Left lung (tissue), 10 donors: Measurements from ENCODE around the gene FAM117A. TPM values are rescaled to one million over a fixed set of nuclear protein-coding genes. Genes with fewer than 3 reads are reported as not detected.

ENCODE experiments used
- ATAC-seq: fragments of 200-7000 bp; cut with Tn5 transposase; one replicate; pipeline ENCODE4 v1.9.1; 2020; ENCODE audit warnings: moderate library complexity
- DNase-seq, 4 donors: peaks; one replicate each; pipeline ENCODE4 v3.0.0-alpha.2; 2013 to 2020
- H3K27ac ChIP-seq, 2 donors: fragments of 200-600 bp; sonication (generic) in 1 of 2; one replicate each; pipeline versions ENCODE4 v1.5.0 to v1.8.0; 2020 to 2021
- H3K27me3 ChIP-seq, 2 donors: fragments of 200-600 bp; sonication (generic) in 1 of 2; one replicate each; pipeline versions ENCODE4 v1.5.0 to v1.8.0; 2020 to 2021
- H3K36me3 ChIP-seq, 2 donors: fragments of 200-600 bp; sonication (generic) in 1 of 2; one replicate each; pipeline versions ENCODE4 v1.5.0 to v1.8.0; 2020 to 2021
- H3K4me1 ChIP-seq, 2 donors: fragments of 200-600 bp; one replicate each; pipeline ENCODE4 v1.8.0; 2021
- H3K4me3 ChIP-seq, 2 donors: fragments of 200-600 bp; sonication (generic) in 1 of 2; one replicate each; pipeline versions ENCODE4 v1.5.0 to v1.8.0; 2020 to 2021; ENCODE audit warnings: mild to moderate bottlenecking in 1 of 2
- H3K9me3 ChIP-seq, 2 donors: fragments of 200-600 bp; sonication (generic) in 1 of 2; one replicate each; pipeline versions ENCODE4 v1.5.0 to v1.8.0; 2020 to 2021
- intact Hi-C, 2 donors: fragments of 100-400 bp; cut with DNase I; formaldehyde crosslinking; loops; one replicate each; pipeline versions ENCODE4 v1.11.2 to v1.14.2; 2022
- polyA plus RNA-seq, 6 donors: library from polyadenylated mRNA; unstranded; fragments of 120-200 nt; gene quantifications; one replicate each; pipeline ENCODE4 v1.2.1, GENCODE V29; 2013; ENCODE audit not compliant: insufficient read length in 6 of 6
- total RNA-seq, 2 donors: library from RNA; stranded (reverse); fragmentation: NEBNext Ultra II Directional; extraction: Animal tissue kit (Norgen Biotek cat#: 25700); gene quantifications; one replicate each; pipeline ENCODE4 v1.2.1, GENCODE V29; 2021
- TF ChIP-seq, protein P1 (sequence below), 2 donors: fragments of 200-600 bp; sonication (generic) in 1 of 2; IDR thresholded peaks; one replicate each; pipeline versions ENCODE4 v1.5.0 to v1.8.0; 2021; ENCODE audit warnings: antibody characterized with exemption in 2 of 2
- donor health status: DM: no; HTN: yes; CAD: no.
- donor health status: DM: no; HTN: no; CAD: no.

Gene FAM117A
- total and polyA plus RNA-seq, 8 donors, result 11.9 to 27.1 (median 24.1) TPM

DNA sequence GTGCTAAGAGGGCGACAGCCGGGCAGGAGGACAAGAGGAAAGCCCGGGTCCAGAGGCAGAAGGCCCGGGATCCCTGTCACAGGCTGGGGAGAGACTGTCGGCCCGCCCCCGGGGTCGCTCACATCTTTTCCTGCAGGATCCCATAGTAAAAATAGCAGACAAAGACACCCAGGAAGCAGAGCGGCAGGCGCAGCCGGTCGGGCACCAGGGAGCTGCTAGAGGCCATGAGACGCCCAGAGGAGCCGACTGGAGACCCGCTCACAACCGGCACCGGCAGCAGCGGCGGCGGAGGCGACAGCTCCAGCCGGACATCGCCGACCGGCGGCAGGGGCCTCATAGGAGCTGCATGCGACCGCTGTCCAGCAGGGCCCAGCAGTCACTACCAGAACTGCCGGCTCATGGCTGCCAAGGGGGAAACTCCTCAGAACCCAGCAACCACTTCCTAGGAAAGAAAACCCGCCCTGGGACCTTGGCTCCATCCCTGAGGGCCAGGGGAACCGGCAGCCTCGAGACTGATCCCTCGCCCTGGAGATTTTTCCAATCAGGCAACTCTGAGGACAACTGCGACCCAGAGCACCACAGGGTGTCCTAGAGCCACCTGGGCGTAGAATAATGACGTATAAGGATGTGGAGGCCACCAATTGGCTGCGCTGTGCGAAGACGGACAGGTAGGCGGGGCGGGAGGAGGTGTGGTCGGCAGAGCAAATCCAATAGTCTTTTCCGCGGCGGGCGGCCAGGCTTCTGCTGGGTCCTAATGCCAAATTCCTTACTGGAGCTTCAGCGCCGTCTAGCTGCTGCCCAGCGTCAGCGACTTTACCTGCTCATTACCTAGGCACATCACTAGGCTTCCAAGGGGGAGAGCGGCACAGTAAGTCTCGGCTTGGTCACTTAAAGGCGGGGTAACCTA lies 56.1 kb downstream of the FAM117A start, which contains the start of gene SLC35B1:
Gene SLC35B1, minus strand, starts transcription at position 357 of the 907 bp plus-strand sequence. Its CDS starts 131 bp downstream, at position 226.
- DNase-seq, result peak; percentile 98 to 99 (median 99)
- H3K9me3 ChIP-seq, result no peaks in the 10 kb centered on the region
- peak; percentile 97 for ATAC-seq
- TF ChIP-seq, protein P1, sequence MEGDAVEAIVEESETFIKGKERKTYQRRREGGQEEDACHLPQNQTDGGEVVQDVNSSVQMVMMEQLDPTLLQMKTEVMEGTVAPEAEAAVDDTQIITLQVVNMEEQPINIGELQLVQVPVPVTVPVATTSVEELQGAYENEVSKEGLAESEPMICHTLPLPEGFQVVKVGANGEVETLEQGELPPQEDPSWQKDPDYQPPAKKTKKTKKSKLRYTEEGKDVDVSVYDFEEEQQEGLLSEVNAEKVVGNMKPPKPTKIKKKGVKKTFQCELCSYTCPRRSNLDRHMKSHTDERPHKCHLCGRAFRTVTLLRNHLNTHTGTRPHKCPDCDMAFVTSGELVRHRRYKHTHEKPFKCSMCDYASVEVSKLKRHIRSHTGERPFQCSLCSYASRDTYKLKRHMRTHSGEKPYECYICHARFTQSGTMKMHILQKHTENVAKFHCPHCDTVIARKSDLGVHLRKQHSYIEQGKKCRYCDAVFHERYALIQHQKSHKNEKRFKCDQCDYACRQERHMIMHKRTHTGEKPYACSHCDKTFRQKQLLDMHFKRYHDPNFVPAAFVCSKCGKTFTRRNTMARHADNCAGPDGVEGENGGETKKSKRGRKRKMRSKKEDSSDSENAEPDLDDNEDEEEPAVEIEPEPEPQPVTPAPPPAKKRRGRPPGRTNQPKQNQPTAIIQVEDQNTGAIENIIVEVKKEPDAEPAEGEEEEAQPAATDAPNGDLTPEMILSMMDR (IDR thresholded peaks at IDR 0.05), result peak; percentile 50 to 58
- peaks cover 9 to 34% of the 10 kb centered on the region in 2 donors for H3K4me1 ChIP-seq
- peaks cover 0 to 48% of the 10 kb centered on the region in 2 donors for H3K36me3 ChIP-seq
- peak within 1 kb of the TSS; percentile 90 for H3K27ac ChIP-seq
- H3K27me3 ChIP-seq, result no peaks in the 10 kb centered on the region
- intact Hi-C loops, result loop anchor here (5.0 to 10.0 kb wide), 2 partner anchors 69 to 137 kb away; partner anchors contain the start of gene TAC4 (in 2 of the 2)
- H3K4me3 ChIP-seq, result peak within 1 kb of the TSS; percentile 58 to 98

DNA sequence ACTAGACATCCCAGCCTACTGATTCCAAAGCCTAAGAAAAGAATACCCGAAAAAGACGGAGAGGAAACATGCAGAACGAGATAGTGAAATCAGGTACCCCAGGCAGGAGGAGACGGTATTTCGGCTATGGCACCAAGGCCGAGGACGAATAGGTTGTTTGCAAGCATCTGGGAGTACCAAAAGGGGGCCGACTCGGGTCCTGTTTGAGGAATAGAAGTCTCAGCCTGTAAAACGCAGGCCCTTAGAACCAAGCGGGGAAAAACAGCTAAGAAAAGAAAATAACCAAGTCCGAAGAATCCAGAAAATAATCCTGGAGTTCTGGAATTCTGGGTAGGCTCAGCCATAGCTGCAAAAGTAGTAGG lies 56.7 kb downstream of the FAM117A start:
- ATAC-seq (no peak), DNase-seq (no peak)
- Histone ChIP-seq H3K4me1 (peaks cover 9 to 34% of the 10 kb centered on the region in 2 donors), H3K9me3 (no peaks in the 10 kb centered on the region), H3K4me3 (peak overlapping the region; percentile 58 to 98), H3K27ac (peak overlapping the region; percentile 90), H3K27me3 (no peaks in the 10 kb centered on the region), H3K36me3 (peaks cover 0 to 53% of the 10 kb centered on the region in 2 donors)
- TF ChIP-seq, protein P1 (IDR thresholded peaks at IDR 0.05), result no peak
- intact Hi-C loops, result loop anchor here (5.0 to 10.0 kb wide), 2 partner anchors 70 to 138 kb away; partner anchors contain the start of gene TAC4 (in 2 of the 2)

DNA sequence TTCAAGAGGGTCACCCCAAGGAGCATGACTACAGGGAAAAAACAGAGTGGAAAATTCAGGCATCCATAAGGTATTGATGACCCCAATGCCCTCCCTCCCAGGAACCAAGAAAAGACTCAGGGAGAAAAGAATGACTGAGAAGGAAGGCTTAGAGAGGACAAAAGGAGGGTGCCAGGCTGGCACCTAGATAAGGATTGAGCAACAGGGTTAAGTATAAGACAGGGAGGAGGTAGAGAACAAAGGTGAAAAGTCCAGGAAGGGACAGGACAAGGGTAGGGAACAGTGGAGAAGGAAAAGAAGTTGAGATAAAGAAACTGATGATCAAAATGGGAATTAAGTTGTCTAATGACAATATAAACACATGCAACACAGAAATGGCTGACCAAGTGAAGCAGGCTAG lies 58.7 kb downstream of the FAM117A start:
- H3K4me1 ChIP-seq, result peaks cover 9 to 34% of the 10 kb centered on the region in 2 donors
- DNase-seq (no peak), ATAC-seq (no peak)
- no peaks in the 10 kb centered on the region for H3K9me3 ChIP-seq
- H3K27me3 ChIP-seq, result no peaks in the 10 kb centered on the region
- intact Hi-C loops, result loop anchor here (5.0 to 10.0 kb wide), 2 partner anchors 72 to 140 kb away; partner anchors contain the start of gene TAC4 (in 2 of the 2)
- H3K27ac ChIP-seq, result no peak overlapping the region
- TF ChIP-seq, protein P1 (IDR thresholded peaks at IDR 0.05), result no peak
- H3K36me3 ChIP-seq, result peaks cover 0 to 57% of the 10 kb centered on the region in 2 donors
- H3K4me3 ChIP-seq, result no peak overlapping the region

DNA sequence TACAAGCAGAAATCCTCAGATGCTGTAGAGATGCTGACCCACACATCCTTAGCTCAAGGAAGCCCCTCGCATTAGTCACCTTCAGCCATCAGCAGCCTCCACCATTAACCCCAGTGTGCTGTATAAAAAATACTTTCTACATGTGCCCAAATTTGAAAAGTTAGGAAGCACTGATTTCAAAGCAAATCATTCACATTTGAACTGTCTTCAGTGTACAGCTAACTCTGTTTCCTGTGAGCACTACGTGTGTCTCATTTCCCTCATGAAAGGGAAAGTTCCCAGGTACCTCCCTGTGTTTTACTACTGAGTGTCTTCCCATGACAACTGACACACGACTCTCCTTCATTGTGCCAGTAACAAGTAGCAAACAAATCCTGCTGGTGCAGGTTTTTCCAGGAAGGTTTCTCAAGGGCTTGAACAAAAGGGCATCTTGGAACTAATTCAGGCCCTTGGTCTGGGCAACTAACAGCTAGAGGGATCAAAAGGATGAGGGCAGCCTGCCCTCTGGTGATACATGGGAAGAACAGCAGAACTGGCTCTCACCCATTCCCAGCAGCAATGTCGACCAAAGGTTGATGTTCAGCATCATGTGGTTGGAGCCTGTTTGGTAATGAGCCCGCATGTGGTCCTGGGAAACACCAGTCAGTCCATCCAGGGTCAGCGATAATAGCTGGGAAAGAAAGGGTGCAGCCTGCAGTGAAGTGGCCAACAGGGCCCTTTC lies 60.2 kb downstream of the FAM117A start:
- no peak overlapping the region for H3K4me3 ChIP-seq
- no peaks in the 10 kb centered on the region for H3K9me3 ChIP-seq
- TF ChIP-seq, protein P1 (IDR thresholded peaks at IDR 0.05), result no peak
- H3K36me3 ChIP-seq, result peaks cover 0 to 65% of the 10 kb centered on the region in 2 donors
- ATAC-seq, result peak; percentile 31
- intact Hi-C loops, result loop anchor here (10.0 kb wide), 1 partner anchor 141 kb away; the partner anchor contains the start of gene TAC4 (in 2 of the 2)
- H3K4me1 ChIP-seq, result peaks cover 9 to 28% of the 10 kb centered on the region in 2 donors
- no peaks in the 10 kb centered on the region for H3K27me3 ChIP-seq
- peak in 1 of 4 donors; percentile 35 for DNase-seq
- H3K27ac ChIP-seq, result no peak overlapping the region
